Effector CD4-positive, alpha-beta T cell (primary cell): ENCODE measurements around the gene CDH16.

ENCODE experiments used
- DNase-seq: peaks from one replicate; pipeline ENCODE4 v3.0.0-alpha.2; 2020

The CDH16 gene

GRCh38 chr16:66926171-66926947 lies 7.7 kb upstream of the CDH16 start:
- no peak for DNase-seq

GRCh38 chr16:66925322-66925840 lies 6.7 kb upstream of the CDH16 start, which contains the start of gene RRAD:
TSS of gene RRAD (minus strand) at chr16:66925535. CDS start at chr16:66925179, 356 bp downstream.
- DNase-seq, result no peak

GRCh38 chr16:66924527-66925321 lies 6.0 kb upstream of the CDH16 start:
- DNase-seq, result peak; percentile 15

GRCh38 chr16:66923866-66924265 lies 5.2 kb upstream of the CDH16 start:
- DNase-seq, result no peak

GRCh38 chr16:66923247-66923731 lies 4.6 kb upstream of the CDH16 start:
- no peak for DNase-seq

- DNase-seq, result no peak
These were observed 3.2 kb upstream of the CDH16 start for GRCh38 chr16:66921729-66922450.

- no peak for DNase-seq
These were observed 2.4 kb upstream of the CDH16 start for GRCh38 chr16:66920924-66921680.

GRCh38 chr16:66920299-66920590 lies 1.6 kb upstream of the CDH16 start:
- DNase-seq, result no peak

- no peak for DNase-seq
These were observed 1.0 kb upstream of the CDH16 start for GRCh38 chr16:66919569-66920298.

- DNase-seq, result no peak
These were observed 330 bp downstream of the CDH16 start for GRCh38 chr16:66918355-66918754.

- DNase-seq, result no peak
These were observed 944 bp downstream of the CDH16 start for GRCh38 chr16:66917741-66918140.

- no peak for DNase-seq
These were observed 2.2 kb downstream of the CDH16 start for GRCh38 chr16:66916518-66916917.

- no peak for DNase-seq
These were observed 3.6 kb downstream of the CDH16 start for GRCh38 chr16:66915041-66915440.

- no peak for DNase-seq
These were observed 4.1 kb downstream of the CDH16 start for GRCh38 chr16:66914541-66914940.

GRCh38 chr16:66913711-66914110 lies 5.0 kb downstream of the CDH16 start:
- DNase-seq, result no peak

GRCh38 chr16:66913081-66913480 lies 5.6 kb downstream of the CDH16 start:
- DNase-seq, result no peak

GRCh38 chr16:66911801-66912200 lies 6.9 kb downstream of the CDH16 start:
- DNase-seq, result no peak

- DNase-seq, result no peak
These were observed 7.6 kb downstream of the CDH16 start for GRCh38 chr16:66911112-66911511.

- DNase-seq, result no peak
These were observed 8.3 kb downstream of the CDH16 start for GRCh38 chr16:66910175-66910940.

GRCh38 chr16:66908762-66909559 lies 9.7 kb downstream of the CDH16 start:
- no peak for DNase-seq
